HG02798 (cell line): Measurements from ENCODE around the gene SRGAP1.
"Not testable (repeated sequence)": the region's sequence is repeated elsewhere in the genome, so short reads cannot be mapped to it uniquely, and the experiment has no call there.

Experiments used
- ATAC-seq: cut with Tn5 transposase; IDR thresholded peaks from one replicate; pipeline ENCODE4 v1.9.1; 2021; ENCODE audit warnings: mild to moderate bottlenecking; ENCODE audit not compliant: unreplicated experiment, poor library complexity

The SRGAP1 gene

DNA sequence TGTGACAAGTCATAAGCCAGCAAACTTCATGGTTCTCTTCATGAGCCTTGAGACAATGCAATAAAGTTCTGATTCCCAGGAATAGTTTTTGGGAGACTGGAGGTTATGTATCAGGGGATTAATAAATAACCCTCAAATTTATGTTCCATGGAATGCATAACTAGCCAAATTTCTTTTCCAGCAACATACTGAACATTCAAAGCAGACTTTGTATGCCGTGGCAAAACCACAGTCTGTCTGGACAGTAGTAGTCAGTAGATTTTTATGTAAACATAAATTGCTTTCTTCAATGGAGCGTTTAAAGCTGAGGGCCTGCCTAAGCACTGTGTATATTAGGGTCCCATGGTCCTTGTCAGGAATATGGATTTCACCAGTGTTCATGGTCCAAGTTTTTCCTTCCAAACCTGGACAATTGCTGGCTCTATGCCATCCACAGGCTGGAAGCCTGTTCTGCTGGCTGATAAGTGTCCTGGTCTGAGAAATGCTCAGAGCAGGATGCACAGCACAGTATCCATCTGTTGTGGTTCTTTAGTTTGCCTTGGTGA, 144.9 kb downstream of the SRGAP1 start:
- ATAC-seq, result no peak

GRCh38 chr12:63990828-63991547, 146.5 kb downstream of the SRGAP1 start:
- no peak for ATAC-seq

DNA sequence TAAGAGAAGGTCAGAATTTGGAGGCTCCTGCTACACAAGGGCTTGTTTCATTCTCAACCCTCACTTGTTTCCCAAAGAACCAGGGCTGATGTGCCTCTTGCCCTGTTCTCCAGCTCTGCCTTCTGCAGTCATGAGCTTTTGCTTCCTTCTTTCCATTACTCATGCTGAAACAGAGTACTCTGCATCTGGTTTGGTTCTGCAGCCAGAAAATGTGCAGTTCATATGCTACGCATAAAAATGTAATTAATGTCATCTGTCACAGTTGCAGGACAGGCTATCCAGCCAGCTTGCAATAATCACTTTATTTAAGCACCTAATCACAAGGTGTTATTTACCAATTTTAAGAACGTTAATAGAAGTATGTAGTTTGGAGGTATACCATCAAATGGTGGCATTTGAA, 150.2 kb downstream of the SRGAP1 start:
- no peak for ATAC-seq

DNA sequence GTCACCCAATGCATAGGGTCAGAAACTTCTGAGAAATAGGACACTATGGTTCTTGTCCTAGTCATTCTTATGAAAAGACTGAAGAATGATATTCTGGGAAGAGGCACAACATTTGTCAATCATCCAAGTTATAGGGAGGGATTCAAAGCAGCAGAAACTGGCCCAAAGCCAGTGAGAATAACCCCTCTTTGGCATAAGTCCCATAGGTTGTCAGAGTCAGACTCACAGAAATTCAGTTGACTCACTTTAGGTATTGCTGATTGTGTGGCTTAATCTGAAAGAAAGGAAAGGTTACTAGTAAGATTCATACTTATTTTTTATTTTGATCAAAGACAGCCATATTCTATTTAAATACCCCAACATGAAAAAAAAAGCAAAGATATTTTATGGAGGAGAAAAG, 151.0 kb downstream of the SRGAP1 start:
- ATAC-seq, result no peak

DNA sequence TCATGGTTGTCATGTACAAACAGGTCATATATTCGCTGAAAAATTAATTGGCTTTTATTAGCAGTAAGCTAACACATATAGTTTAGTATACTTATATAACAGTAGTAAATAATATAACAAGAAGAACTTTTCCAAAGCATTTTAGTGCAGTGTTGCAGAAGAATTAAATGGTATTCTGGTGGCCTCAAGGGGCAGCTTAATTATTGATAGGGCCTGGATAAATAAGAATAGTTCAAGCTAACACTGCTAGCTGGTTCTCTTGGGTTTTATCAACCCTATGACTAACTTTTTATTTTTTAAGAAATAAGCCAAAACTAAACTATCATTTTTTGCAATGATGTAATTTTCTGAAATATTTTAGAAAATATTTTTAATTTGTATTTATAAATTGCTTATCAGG, 152.1 kb downstream of the SRGAP1 start:
- ATAC-seq, result no peak

DNA sequence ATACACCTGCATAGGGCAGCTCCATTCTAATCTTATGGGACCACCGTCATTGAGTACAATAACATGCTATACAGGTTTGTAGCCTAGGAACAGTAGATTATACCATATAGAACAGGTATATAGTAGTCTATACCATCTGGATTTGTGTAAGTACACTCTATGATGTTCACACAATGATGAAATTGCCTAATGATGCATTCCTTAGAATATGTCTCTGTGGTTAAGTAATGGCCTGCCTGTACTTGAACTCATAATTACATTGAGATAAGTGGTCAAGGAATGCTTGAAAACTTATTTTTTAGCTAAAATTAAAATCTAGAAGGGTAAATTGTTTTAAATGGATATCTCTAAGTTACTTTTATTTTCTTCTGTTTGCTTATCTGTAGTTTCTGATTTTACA, 152.7 kb downstream of the SRGAP1 start:
- no peak for ATAC-seq

DNA sequence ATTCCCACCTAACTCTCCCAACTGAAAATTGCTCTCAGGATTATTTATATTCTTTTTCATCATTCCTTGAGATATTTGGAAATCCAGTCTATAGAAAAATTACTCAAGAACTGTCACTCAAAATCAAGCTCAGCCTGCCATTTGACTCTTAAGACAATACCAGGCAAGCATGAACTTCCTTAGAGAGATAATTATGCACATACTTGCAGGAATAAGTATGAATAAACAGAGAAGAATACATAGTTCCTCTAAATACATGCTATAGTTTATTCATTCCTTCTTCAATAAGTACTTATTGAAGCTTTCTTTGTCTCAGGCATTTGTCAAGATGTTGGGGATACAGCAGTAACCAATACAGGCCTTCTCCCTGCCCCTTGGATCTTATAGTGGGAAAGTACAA, 154.1 kb downstream of the SRGAP1 start:
- no peak for ATAC-seq

GRCh38 chr12:63999853-64000252, 155.4 kb downstream of the SRGAP1 start:
- ATAC-seq, result no peak

DNA sequence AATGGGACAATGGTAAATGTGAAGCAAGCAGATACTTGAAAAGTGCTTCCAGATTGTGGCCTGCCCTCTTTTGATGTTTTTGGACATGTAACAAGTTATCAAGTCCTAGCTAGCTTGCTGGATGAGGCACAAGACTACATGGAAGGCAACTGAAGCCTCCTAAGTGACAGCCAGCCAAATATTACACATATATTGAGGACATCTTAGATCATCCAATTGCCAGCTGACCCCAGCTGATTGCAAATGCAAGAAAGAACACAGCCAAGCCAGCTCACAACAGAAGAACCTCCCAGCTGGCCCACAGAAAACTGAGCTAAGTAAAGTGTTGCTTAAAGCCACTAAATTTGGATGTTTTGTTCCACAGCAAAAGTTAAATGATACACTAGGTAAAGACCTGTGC, 156.9 kb downstream of the SRGAP1 start:
- no peak for ATAC-seq

GRCh38 chr12:64004641-64005040, 160.1 kb downstream of the SRGAP1 start:
- ATAC-seq, result no peak

DNA sequence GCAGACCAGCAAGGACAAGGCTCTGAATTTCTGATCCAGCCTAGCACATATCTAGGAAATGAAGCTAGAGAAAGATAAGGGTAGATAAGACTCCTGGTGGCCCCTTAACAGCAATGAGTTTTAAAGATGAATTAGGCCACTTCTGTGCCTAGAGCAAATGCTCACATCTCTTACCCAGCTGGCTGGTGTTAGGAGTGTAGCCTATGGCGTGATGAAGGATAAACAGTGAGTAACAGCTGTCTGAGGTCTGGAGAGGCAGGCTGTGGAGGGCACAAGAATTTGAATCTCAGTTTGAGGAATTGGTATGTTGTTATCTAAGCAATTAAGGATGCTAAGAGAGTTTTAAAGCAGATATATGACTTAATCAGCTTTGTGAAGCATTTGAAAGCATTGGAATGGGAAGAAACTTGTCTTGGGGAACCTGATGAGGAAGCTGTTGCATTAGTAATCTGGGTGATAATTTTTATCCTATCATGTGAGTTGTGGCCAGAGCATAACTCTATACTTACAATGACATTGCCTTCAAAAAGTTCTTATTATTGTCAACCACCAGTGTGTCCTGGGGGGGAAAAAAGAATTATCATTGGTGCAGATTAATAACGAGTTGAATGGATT, 161.8 kb downstream of the SRGAP1 start:
- ATAC-seq, result no peak

DNA sequence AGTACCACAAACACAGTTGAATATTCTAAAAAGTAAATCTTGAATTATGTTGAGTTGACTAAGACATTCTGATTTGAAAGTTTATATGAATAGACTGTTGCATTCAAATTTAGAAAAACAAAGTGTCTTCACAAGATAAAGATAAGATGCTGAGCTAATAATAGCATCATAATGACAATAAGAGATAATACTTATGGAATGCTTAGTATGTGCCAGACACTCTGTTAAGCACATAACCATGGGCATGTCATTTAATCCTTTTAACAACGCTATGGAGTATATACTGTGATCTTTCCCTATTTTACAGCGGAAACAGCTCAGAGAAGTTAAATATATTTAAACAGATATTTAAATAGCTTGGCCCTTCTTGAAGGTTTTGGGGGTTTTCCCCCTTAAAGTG, 163.4 kb downstream of the SRGAP1 start:
- no peak for ATAC-seq

- no peak for ATAC-seq
Observed at GRCh38 chr12:64008596-64008995, 164.1 kb downstream of the SRGAP1 start.

- peak; percentile 38 for ATAC-seq
Observed at GRCh38 chr12:64009321-64010068, 165.0 kb downstream of the SRGAP1 start.

GRCh38 chr12:64010069-64010686, 165.7 kb downstream of the SRGAP1 start:
- peak; percentile 79 for ATAC-seq

DNA sequence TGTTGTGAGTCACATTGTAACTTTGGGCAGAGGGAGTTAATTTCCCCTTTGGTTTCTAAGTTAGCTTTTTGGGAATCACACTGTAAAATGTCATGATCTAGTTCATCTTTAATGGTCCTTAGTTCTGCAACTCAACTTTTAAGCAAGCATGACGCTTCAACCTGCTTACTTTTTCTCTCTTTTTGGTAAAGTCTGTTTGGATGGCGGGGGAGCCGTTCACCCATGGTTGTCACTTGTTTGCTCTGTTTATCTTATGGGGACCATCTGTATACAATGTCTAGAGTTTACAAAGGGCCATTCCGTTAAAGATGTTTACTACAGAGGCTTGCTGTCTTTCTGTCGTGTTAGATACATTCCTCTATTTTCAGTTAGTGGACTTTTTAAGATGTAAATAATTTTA, 172.0 kb downstream of the SRGAP1 start:
- no peak for ATAC-seq

DNA sequence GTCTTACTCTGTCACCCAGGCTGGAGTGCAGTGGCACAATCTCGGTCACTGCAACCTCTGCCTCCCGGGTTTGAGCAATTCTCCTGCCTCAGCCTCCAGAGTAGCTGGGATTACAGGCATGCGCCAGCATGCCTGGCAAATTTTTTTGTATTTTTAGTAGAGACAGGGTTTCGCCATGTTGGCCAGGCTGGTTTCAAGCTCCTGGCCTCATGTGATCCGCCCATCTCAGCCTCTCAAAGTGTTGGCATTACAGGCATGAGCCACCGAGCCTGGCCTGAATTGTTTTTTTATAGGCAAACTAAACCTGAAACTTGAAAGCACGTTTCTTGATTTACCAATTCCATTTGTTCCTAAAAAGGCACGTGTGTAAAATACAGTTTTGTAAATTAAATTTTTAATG, 173.6 kb downstream of the SRGAP1 start:
- ATAC-seq, result not testable (repeated sequence)

- no peak for ATAC-seq
Observed at GRCh38 chr12:64018524-64018923, 174.0 kb downstream of the SRGAP1 start.

GRCh38 chr12:64019101-64019500, 174.6 kb downstream of the SRGAP1 start:
- ATAC-seq, result no peak

GRCh38 chr12:64019654-64020053, 175.2 kb downstream of the SRGAP1 start:
- no peak for ATAC-seq
